ENCODE measurements around the gene PUS7L. TPM values are rescaled to one million over a fixed set of nuclear protein-coding genes. Genes with fewer than 3 reads are reported as not detected.

PUS7L gene
- total and polyA plus RNA-seq, 2 experiments from 2014 or later = 15.0 to 23.1 TPM

DNA sequence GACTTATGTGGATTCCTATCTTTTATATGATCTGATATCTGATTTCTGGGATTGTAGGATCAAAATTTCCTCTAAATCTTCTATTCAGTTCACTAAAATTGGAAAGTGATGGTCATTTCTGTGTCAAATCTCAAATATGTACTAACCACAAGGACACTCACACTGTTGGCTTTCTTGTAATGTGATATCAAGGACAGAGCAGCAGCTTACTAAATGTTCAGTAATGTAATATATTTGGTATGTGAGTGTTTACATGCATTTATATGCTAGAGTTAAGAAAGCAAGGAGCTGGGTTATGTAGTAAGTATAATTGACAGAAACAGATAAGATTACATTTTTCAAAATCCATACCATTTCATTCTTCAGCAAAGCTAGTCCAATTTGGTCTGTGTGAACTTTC, 16.5 kb downstream of the PUS7L start:
- H3K4me1 ChIP-seq (ENCODE audit: insufficient read depth) = peaks cover 44% of the 10 kb centered on the region
- H3K36me3 ChIP-seq (ENCODE audit: low read depth) = peaks cover 23% of the 10 kb centered on the region
- in situ Hi-C loops (cut with MboI) = no loop called here

DNA sequence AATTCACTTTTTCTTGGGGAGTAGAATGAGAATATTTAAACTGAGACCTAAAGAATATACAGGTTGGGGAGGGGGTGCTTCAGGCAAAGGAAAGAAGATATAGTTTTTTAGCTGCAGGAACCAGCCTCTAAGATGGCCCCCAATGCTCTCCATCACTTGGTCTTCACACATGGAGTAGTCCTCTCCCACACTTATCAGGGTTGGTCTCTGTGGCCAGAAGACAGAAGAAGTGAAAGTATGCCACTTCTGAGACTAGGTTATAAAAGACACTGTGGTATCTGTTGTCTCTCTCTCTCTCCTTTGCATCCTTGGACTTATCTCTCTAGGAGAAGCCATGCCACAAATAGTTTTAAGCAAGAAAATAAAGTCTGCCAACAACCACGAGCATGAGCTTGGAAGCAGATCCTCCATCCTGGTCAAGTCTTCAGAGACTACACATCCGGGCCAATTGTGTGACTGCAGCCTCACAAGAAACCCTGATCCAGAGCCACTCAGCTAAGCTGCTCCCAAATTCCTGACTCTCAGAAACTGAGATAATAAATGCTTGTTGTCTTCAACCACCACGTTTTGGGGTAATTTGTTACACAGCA, 18.0 kb downstream of the PUS7L start:
- no peaks in the 10 kb centered on the region for H3K79me2 ChIP-seq (ENCODE audit: insufficient read depth)
- 34 to 37% methylated on average over 3 of the region's 3 CpGs for WGBS, 2 experiments (ENCODE audit: low coverage in 1 of 2, low lambda C conversion rate in 2 of 2, missing lambda C conversion rate in 2 of 2)
- no peaks in the 10 kb centered on the region for H3K9me2 ChIP-seq (ENCODE audit: insufficient read depth)
- no peaks in the 10 kb centered on the region for H3K9me3 ChIP-seq (ENCODE audit: low read depth)
- H3K4me1 ChIP-seq (ENCODE audit: insufficient read depth) = peaks cover 51% of the 10 kb centered on the region
- peak overlapping the region; percentile 5; the same call in 1 of the 2 replicates for H3K27ac ChIP-seq
- in situ Hi-C loops (cut with MboI) = no loop called here
- no peak overlapping the region for H3K4me3 ChIP-seq
- H3K4me2 ChIP-seq (ENCODE audit: unreplicated experiment) = peak overlapping the region; percentile 54
- H3K27me3 ChIP-seq (replicated peaks; ENCODE audit: insufficient read depth) = no peaks in the 10 kb centered on the region
- peaks cover 38% of the 10 kb centered on the region for H3F3A ChIP-seq (ENCODE audit: insufficient read depth)
- H3K36me3 ChIP-seq (ENCODE audit: low read depth) = peaks cover 28% of the 10 kb centered on the region
- no peak overlapping the region for H3K9ac ChIP-seq
- no peaks in the 10 kb centered on the region for H4K20me1 ChIP-seq (ENCODE audit: insufficient read depth)
- H2AFZ ChIP-seq = peak overlapping the region; percentile 10; the same call in 1 of the 2 replicates
- TF ChIP-seq EZH2phosphoT487 (IDR thresholded peaks at IDR 0.05; ENCODE audit: insufficient read depth, low read depth) (no peak), EZH2 (IDR thresholded peaks at IDR 0.05; ENCODE audit: insufficient read depth, poor library complexity, severe bottlenecking) (no peak)
- DNase-seq = peak; percentile 38

More for the DNA sequence above, 16.5 kb downstream of the PUS7L start:
- no peak overlapping the region for H2AFZ ChIP-seq
- H3K79me2 ChIP-seq (ENCODE audit: insufficient read depth) = no peaks in the 10 kb centered on the region
- H3K27me3 ChIP-seq (replicated peaks; ENCODE audit: insufficient read depth) = no peaks in the 10 kb centered on the region
- peak; percentile 89 for DNase-seq
- peak overlapping the region; percentile 51 for H3K27ac ChIP-seq
- peak overlapping the region; percentile 14; the same call in 1 of the 2 replicates for H3K4me3 ChIP-seq
- TF ChIP-seq EZH2 (IDR thresholded peaks at IDR 0.05; ENCODE audit: insufficient read depth, poor library complexity, severe bottlenecking) = no peak
- TF ChIP-seq EZH2phosphoT487 (IDR thresholded peaks at IDR 0.05; ENCODE audit: insufficient read depth, low read depth) = no peak
- H3K9me2 ChIP-seq (ENCODE audit: insufficient read depth) = no peaks in the 10 kb centered on the region
- peaks cover 38% of the 10 kb centered on the region for H3F3A ChIP-seq (ENCODE audit: insufficient read depth)
- peak overlapping the region; percentile 54 for H3K4me2 ChIP-seq (ENCODE audit: unreplicated experiment)
- H4K20me1 ChIP-seq (ENCODE audit: insufficient read depth) = no peaks in the 10 kb centered on the region
- no peak overlapping the region for H3K9ac ChIP-seq
- H3K9me3 ChIP-seq (ENCODE audit: low read depth) = no peaks in the 10 kb centered on the region

DNA sequence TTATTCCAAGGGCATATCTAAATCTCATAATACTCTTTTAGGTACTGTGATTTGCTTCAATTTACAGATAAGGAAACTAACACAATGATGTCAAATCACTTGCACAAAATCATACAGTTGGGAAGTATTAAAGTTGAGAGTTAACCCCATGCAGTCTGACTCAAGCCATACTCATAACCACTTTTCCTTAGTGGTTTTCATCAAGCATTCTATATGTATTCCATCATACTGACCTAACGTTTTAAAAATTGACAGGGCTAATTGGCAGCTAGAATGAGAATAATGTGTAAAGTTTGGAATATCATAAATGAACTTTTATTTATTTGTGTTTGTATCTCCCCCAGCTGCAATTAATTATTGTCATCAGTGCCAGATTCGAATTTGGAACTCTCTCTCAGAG, 20.9 kb downstream of the PUS7L start:
- Histone ChIP-seq H3K36me3 (ENCODE audit: low read depth) (peaks cover 23% of the 10 kb centered on the region), H4K20me1 (ENCODE audit: insufficient read depth) (no peaks in the 10 kb centered on the region), H3F3A (ENCODE audit: insufficient read depth) (peaks cover 27% of the 10 kb centered on the region), H3K9me2 (ENCODE audit: insufficient read depth) (no peaks in the 10 kb centered on the region), H3K4me3 (no peak overlapping the region), H3K27me3 (replicated peaks; ENCODE audit: insufficient read depth) (no peaks in the 10 kb centered on the region), H2AFZ (no peak overlapping the region), H3K27ac (no peak overlapping the region), H3K79me2 (ENCODE audit: insufficient read depth) (no peaks in the 10 kb centered on the region), H3K4me2 (ENCODE audit: unreplicated experiment) (peak overlapping the region; percentile 43), H3K9me3 (ENCODE audit: low read depth) (no peaks in the 10 kb centered on the region), H3K4me1 (ENCODE audit: insufficient read depth) (peaks cover 46% of the 10 kb centered on the region), H3K9ac (no peak overlapping the region)
- DNase-seq = peak; percentile 67
- WGBS, 2 experiments (ENCODE audit: low coverage in 1 of 2, low lambda C conversion rate in 2 of 2, missing lambda C conversion rate in 2 of 2) = 0 to 1% methylated on average over 2 of the region's 2 CpGs
- in situ Hi-C loops (cut with MboI) = no loop called here
- TF ChIP-seq EZH2 (IDR thresholded peaks at IDR 0.05; ENCODE audit: insufficient read depth, poor library complexity, severe bottlenecking) (no peak), EZH2phosphoT487 (IDR thresholded peaks at IDR 0.05; ENCODE audit: insufficient read depth, low read depth) (no peak)

DNA sequence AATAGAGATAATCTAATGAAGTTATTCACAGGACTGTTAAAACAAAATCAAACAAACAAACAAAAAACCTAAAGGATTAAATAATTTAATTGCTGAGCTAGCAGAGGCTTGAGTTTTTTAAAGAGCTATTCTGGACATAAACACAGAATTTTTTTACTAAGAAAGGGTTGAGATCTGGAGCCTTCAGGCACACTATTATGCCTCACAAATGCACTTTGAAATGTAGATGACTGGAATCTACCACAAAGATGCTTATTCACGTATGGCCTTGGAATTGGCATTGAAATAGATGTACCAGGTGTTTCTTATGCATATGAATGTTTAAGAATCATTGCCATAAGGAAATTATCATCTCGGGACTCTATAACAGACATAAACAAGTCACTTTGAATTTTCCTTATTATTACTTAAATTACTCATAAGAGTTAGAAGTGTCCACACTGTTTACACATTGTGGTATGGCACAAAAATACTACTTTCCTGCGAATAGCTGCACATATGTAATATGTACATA, 21.6 kb downstream of the PUS7L start:
- peak overlapping the region; percentile 17 for H3K4me2 ChIP-seq (ENCODE audit: unreplicated experiment)
- H3K4me1 ChIP-seq (ENCODE audit: insufficient read depth) = peaks cover 40% of the 10 kb centered on the region
- DNase-seq = no peak
- H3K27ac ChIP-seq = no peak overlapping the region
- H3K27me3 ChIP-seq (replicated peaks; ENCODE audit: insufficient read depth) = no peaks in the 10 kb centered on the region
- H2AFZ ChIP-seq = no peak overlapping the region
- H3K36me3 ChIP-seq (ENCODE audit: low read depth) = peaks cover 25% of the 10 kb centered on the region
- H3K9me2 ChIP-seq (ENCODE audit: insufficient read depth) = no peaks in the 10 kb centered on the region
- H3K79me2 ChIP-seq (ENCODE audit: insufficient read depth) = no peaks in the 10 kb centered on the region
- no peak overlapping the region for H3K9ac ChIP-seq
- no peak for TF ChIP-seq EZH2phosphoT487 (IDR thresholded peaks at IDR 0.05; ENCODE audit: insufficient read depth, low read depth)
- TF ChIP-seq EZH2 (IDR thresholded peaks at IDR 0.05; ENCODE audit: insufficient read depth, poor library complexity, severe bottlenecking) = no peak
- no peak overlapping the region for H3K4me3 ChIP-seq
- H4K20me1 ChIP-seq (ENCODE audit: insufficient read depth) = no peaks in the 10 kb centered on the region
- H3F3A ChIP-seq (ENCODE audit: insufficient read depth) = peaks cover 22% of the 10 kb centered on the region; the same call in 1 of the 2 replicates
- in situ Hi-C loops (cut with MboI) = no loop called here
- whole genome bisulfite sequencing, 2 experiments (ENCODE audit: low coverage in 1 of 2, low lambda C conversion rate in 2 of 2, missing lambda C conversion rate in 2 of 2) = 33 to 43% methylated on average over 3 of the region's 3 CpGs
- H3K9me3 ChIP-seq (ENCODE audit: low read depth) = no peaks in the 10 kb centered on the region
